AG20443 (cell line): ENCODE measurements around the gene GNAO1.

Experiments used
- DNase-seq: peaks from one replicate; pipeline ENCODE4 v3.0.0; 2012; ENCODE audit warnings: low spot score, mixed read lengths

Gene GNAO1

GRCh38 chr16:56401482-56401881, 210.2 kb downstream of the GNAO1 start:
- peak; percentile 23 for DNase-seq

GRCh38 chr16:56405977-56406672, 214.8 kb downstream of the GNAO1 start:
- DNase-seq = no peak
